GM18508 (cell line): ENCODE results near the gene GALR3.

Experiments used
- ATAC-seq: cut with Tn5 transposase; IDR thresholded peaks from one replicate; pipeline ENCODE4 v1.9.1; 2021; ENCODE audit warnings: moderate number of reproducible peaks; ENCODE audit not compliant: insufficient read depth, unreplicated experiment

GALR3 gene

DNA sequence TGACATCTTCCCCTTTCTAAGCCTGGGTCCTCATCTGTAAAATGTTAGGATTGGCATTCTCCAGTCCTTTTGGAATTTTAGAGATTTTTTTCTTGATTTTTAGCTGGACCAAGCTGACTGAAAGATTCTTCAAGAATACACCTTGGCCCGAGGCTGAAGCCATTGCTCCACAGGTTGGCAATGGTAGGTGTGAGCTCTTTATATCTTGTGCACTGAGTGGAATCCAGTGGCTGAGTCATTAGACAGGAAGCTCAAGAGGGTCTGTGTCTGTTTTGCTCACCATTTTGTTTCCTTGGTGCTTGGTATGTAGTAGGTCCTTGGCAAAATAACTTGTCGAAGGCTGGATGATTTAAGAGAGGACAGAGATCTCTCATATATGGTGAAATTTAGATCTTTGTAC, 32.3 kb downstream of the GALR3 start:
- ATAC-seq, result no peak

- no peak for ATAC-seq
Observed at GRCh38 chr22:37860796-37861421, 37.7 kb downstream of the GALR3 start.

GRCh38 chr22:37862570-37863325, 39.6 kb downstream of the GALR3 start:
- ATAC-seq, result no peak

DNA sequence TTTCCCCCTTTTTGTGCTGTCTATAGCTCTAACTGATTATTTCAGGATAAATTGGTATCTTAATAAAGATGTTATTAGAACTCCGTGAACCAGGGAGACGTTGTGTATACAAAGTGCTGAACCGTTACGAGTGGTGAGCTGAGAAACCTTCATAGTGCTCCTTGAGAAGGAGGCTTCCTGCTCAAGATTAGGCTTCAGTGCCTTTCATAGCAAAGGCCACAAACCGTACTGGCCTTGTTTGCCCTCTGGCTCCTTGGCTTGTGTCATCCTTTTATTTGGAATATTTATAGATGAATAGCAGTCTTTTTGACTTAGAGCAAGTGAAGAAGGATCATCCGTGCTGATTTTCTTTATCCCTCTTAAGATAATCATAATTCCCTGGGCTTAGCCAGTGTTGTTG, 42.3 kb downstream of the GALR3 start:
- no peak for ATAC-seq

DNA sequence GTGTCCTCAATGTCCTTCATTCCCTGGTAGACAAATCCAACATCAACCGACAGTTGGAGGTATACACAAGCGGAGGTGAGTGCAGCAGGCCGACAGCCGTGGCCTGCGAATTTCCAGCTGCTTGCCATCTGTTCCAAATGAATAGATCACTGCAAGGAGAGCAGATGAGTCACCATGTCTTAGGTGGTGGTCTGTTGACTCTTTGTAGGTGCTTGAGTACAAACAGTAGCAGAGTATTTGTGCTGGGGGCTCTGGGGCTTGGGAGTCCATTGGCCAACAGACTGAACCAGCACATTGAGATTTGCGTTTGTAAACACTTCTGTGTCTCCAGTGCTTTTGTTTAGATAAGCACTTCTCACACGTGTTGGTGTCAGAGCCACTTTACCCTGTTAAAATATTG, 47.1 kb downstream of the GALR3 start:
- ATAC-seq, result no peak
